MM.1S (cell line): ENCODE data around the gene ERC2.

ENCODE experiments used
- DNase-seq: peaks from one replicate; pipeline ENCODE4 v3.0.0-alpha.2; 2015
- H2AFZ ChIP-seq: fragments of 300-600 bp; sonication (generic); 2 replicates; pipeline ENCODE4 v1.6.0; 2016; ENCODE audit warnings: antibody characterized with exemption, low read length
- H3F3A ChIP-seq: fragments of 300-600 bp; sonication (generic); 2 replicates; pipeline ENCODE4 v1.6.1; 2016; ENCODE audit warnings: mild to moderate bottlenecking, antibody characterized with exemption, low read length, moderate library complexity, mixed read lengths; ENCODE audit not compliant: insufficient read depth
- H3K27ac ChIP-seq: fragments of 300-600 bp; sonication (generic); 2 replicates; pipeline ENCODE4 v1.5.1; 2016; ENCODE audit warnings: mild to moderate bottlenecking, low read length
- H3K27me3 ChIP-seq: fragments of 300-600 bp; sonication (generic); replicated peaks from 2 replicates; pipeline ENCODE4 v1.6.0; 2016; ENCODE audit warnings: low read length; ENCODE audit not compliant: insufficient read depth
- H3K36me3 ChIP-seq: fragments of 300-600 bp; sonication (generic); replicated peaks from 2 replicates; pipeline ENCODE4 v1.6.1; 2016; ENCODE audit warnings: mild to moderate bottlenecking, low read length, mixed read lengths; ENCODE audit not compliant: insufficient read depth
- H3K4me1 ChIP-seq: fragments of 300-600 bp; sonication (generic); 2 replicates; pipeline ENCODE4 v1.6.1; 2016; ENCODE audit warnings: low read length, mixed read lengths
- H3K4me2 ChIP-seq: fragments of 300-600 bp; sonication (generic); 2 replicates; pipeline ENCODE4 v1.6.0; 2016; ENCODE audit warnings: low read depth, low read length
- H3K4me3 ChIP-seq: fragments of 300-600 bp; sonication (generic); 2 replicates; pipeline ENCODE4 v1.5.1; 2016; ENCODE audit warnings: low read length, mixed read lengths
- H3K79me2 ChIP-seq: fragments of 300-600 bp; sonication (generic); 2 replicates; pipeline ENCODE4 v1.6.1; 2016; ENCODE audit warnings: mixed run types, low read length, mixed read lengths
- H3K9ac ChIP-seq: fragments of 300-600 bp; sonication (generic); 2 replicates; pipeline ENCODE4 v1.6.1; 2016; ENCODE audit warnings: low read length, mixed read lengths
- H3K9me2 ChIP-seq: fragments of 300-600 bp; sonication (generic); replicated peaks from 2 replicates; pipeline ENCODE4 v1.6.1; 2016; ENCODE audit warnings: mild to moderate bottlenecking, low read length, mixed read lengths; ENCODE audit not compliant: insufficient read depth
- H3K9me3 ChIP-seq: fragments of 300-600 bp; sonication (generic); replicated peaks from 2 replicates; pipeline ENCODE4 v1.6.1; 2016; ENCODE audit warnings: mild to moderate bottlenecking, low read length, mixed read lengths; ENCODE audit not compliant: insufficient read depth
- H4K20me1 ChIP-seq: fragments of 300-600 bp; sonication (generic); 2 replicates; pipeline ENCODE4 v1.6.1; 2016; ENCODE audit warnings: mild to moderate bottlenecking, low read length, moderate library complexity, mixed read lengths; ENCODE audit not compliant: insufficient read depth
- EZH2 ChIP-seq: fragments of 300-600 bp; sonication (generic); optimal IDR thresholded peaks from 2 replicates; pipeline ENCODE3; 2017; ENCODE audit warnings: low read depth, mild to moderate bottlenecking, antibody characterized with exemption, low read length, mixed read lengths
- EZH2phosphoT487 ChIP-seq: fragments of 300-600 bp; sonication (generic); IDR thresholded peaks from 2 replicates; pipeline ENCODE4 v1.6.1; 2018; ENCODE audit warnings: antibody characterized with exemption, low read length
- TF ChIP-seq, protein P1 (sequence below): fragments of 300-600 bp; sonication (generic); IDR thresholded peaks from 2 replicates; pipeline ENCODE4 v1.5.1; 2016; ENCODE audit warnings: antibody characterized with exemption, low read length, mixed read lengths

ERC2 gene

DNA sequence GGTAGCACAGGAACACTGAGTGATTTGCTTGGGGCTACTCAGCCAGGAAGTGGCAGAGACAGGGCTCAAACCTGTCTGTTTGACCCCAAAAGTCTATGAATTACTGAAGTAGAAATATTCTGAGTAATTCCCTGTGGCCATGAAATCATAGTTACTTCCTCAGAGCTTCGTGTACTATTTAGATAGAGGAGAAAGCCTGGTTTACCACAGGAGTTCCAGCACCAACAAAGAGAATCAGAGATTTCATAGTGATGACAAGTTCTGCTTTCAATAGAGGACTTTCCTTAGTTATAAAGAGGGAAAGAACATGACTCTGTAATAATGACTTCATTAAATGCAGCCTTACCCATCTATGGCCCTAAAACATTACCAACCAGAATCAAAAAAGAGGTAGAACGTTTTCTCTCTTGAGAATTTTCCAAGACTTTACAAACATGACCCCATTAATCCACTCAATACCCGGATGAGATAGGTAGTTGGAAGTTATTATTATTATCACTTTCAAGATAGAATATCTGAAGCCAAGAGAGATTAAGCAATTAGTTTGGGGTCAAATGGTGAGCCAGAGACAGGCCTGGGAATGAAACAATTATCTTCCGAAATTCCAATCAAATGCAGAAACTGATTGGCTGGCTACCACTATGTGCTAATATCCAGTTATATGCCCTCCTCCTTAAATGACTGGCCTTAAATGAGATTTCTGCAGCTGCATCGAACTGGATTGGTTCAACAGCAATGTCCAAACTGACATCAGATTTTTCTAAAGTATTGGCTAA lies 967.5 kb downstream of the ERC2 start:
- Histone ChIP-seq H3K4me1 (no peaks in the 10 kb centered on the region), H4K20me1 (no peaks in the 10 kb centered on the region), H3K4me2 (no peak overlapping the region), H3K9me3 (no peaks in the 10 kb centered on the region), H3K36me3 (no peaks in the 10 kb centered on the region), H3K9ac (no peak overlapping the region), H3K9me2 (no peaks in the 10 kb centered on the region), H2AFZ (no peak overlapping the region), H3K27ac (no peak overlapping the region), H3K79me2 (no peaks in the 10 kb centered on the region), H3F3A (no peaks in the 10 kb centered on the region), H3K4me3 (no peak overlapping the region), H3K27me3 (no peaks in the 10 kb centered on the region)
- TF ChIP-seq EZH2 (no peak), EZH2phosphoT487 (no peak)
- TF ChIP-seq, protein P1, sequence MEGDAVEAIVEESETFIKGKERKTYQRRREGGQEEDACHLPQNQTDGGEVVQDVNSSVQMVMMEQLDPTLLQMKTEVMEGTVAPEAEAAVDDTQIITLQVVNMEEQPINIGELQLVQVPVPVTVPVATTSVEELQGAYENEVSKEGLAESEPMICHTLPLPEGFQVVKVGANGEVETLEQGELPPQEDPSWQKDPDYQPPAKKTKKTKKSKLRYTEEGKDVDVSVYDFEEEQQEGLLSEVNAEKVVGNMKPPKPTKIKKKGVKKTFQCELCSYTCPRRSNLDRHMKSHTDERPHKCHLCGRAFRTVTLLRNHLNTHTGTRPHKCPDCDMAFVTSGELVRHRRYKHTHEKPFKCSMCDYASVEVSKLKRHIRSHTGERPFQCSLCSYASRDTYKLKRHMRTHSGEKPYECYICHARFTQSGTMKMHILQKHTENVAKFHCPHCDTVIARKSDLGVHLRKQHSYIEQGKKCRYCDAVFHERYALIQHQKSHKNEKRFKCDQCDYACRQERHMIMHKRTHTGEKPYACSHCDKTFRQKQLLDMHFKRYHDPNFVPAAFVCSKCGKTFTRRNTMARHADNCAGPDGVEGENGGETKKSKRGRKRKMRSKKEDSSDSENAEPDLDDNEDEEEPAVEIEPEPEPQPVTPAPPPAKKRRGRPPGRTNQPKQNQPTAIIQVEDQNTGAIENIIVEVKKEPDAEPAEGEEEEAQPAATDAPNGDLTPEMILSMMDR: no peak
- DNase-seq: no peak

DNA sequence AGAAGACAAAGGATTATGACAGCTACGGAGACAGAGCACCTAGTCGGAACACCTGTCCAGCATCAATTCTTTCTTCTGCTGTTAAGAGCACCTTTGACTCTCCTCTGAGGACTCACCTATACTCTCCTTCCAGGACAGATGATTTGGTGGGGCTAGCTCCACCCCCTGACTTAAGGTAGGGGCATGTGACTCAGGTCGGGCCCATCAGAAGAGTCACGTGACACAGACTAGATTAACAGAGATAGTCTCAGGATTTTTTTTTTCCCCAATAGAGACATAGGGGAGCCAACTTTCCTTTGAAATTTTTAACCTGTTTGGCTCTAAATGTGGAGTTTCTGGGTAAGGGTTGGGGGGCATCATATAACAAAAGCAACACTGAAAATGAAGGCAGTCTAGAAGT lies 969.7 kb downstream of the ERC2 start:
- Histone ChIP-seq H3K4me2 (no peak overlapping the region), H3K36me3 (no peaks in the 10 kb centered on the region), H3K27me3 (no peaks in the 10 kb centered on the region), H3K9me3 (no peaks in the 10 kb centered on the region), H3K9me2 (no peaks in the 10 kb centered on the region), H3K4me3 (no peak overlapping the region), H3K4me1 (no peaks in the 10 kb centered on the region), H3F3A (no peaks in the 10 kb centered on the region), H3K27ac (no peak overlapping the region), H2AFZ (no peak overlapping the region), H3K9ac (no peak overlapping the region), H4K20me1 (no peaks in the 10 kb centered on the region), H3K79me2 (no peaks in the 10 kb centered on the region)
- TF ChIP-seq, protein P1: no peak
- TF ChIP-seq EZH2phosphoT487: no peak
- no peak for TF ChIP-seq EZH2
- DNase-seq: no peak

DNA sequence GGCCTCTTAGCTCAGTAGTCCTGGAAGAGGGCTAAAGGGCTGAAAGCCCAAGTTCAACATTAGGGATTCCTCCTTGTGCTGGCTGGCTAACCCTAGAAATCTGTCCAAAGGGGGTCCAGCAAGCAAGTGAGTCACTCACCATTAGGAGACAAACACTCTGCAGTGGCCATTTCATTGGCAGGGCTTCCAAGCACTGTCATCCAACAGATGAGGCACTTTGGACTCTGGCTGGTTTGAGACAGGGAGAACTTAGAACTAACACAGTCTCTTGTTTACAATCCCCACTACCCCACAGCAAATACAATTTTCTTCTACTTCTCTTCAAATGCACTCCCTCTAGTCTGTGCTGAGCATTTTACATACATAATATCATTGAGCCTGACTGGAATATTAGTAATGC lies 971.0 kb downstream of the ERC2 start:
- Histone ChIP-seq H3K9me3 (no peaks in the 10 kb centered on the region), H3K4me2 (no peak overlapping the region), H2AFZ (no peak overlapping the region), H3K27me3 (no peaks in the 10 kb centered on the region), H3K9ac (no peak overlapping the region), H3K9me2 (no peaks in the 10 kb centered on the region), H4K20me1 (no peaks in the 10 kb centered on the region), H3K27ac (no peak overlapping the region), H3K4me3 (no peak overlapping the region), H3K36me3 (no peaks in the 10 kb centered on the region), H3K4me1 (no peaks in the 10 kb centered on the region), H3F3A (no peaks in the 10 kb centered on the region), H3K79me2 (no peaks in the 10 kb centered on the region)
- TF ChIP-seq EZH2 (no peak), EZH2phosphoT487 (no peak)
- TF ChIP-seq, protein P1: no peak
- no peak for DNase-seq
